CD4-positive, alpha-beta T cell treated with Interferon alpha-2 for 1 hour (primary cell): ENCODE data around the gene BMP8B.
"Not testable (repeated sequence)": the region's sequence is repeated elsewhere in the genome, so short reads cannot be mapped to it uniquely, and the experiment has no call there.

ENCODE experiments used
- DNase-seq, 2 donors: peaks; one replicate each; pipeline ENCODE4 v3.0.0-alpha.2; 2020 to 2022

The BMP8B gene

GRCh38 chr1:39777896-39778295, 10.8 kb downstream of the BMP8B start:
- not testable (repeated sequence) for DNase-seq

GRCh38 chr1:39777306-39777705, 11.4 kb downstream of the BMP8B start:
- DNase-seq: no peak

- DNase-seq: no peak
Measured at GRCh38 chr1:39776886-39777285, 11.8 kb downstream of the BMP8B start.

GRCh38 chr1:39776400-39776713, 12.3 kb downstream of the BMP8B start:
- no peak for DNase-seq

GRCh38 chr1:39775676-39776399, 12.8 kb downstream of the BMP8B start:
- DNase-seq: not testable (repeated sequence)

- not testable (repeated sequence) for DNase-seq
Measured at GRCh38 chr1:39775141-39775540, 13.5 kb downstream of the BMP8B start.

- DNase-seq: not testable (repeated sequence)
Measured at GRCh38 chr1:39773369-39773979, 15.2 kb downstream of the BMP8B start.

GRCh38 chr1:39771022-39771532, 17.6 kb downstream of the BMP8B start, which contains the start of gene OXCT2:
Gene OXCT2, minus strand, starts transcription at chr1:39771348. Its CDS starts 93 bp downstream, at chr1:39771255.
- DNase-seq: not testable (repeated sequence)

- peak in 1 of 2 donors; percentile 19 for DNase-seq
Measured at GRCh38 chr1:39770100-39771021, 18.3 kb downstream of the BMP8B start.

GRCh38 chr1:39769502-39769901, 19.2 kb downstream of the BMP8B start:
- not testable (repeated sequence) for DNase-seq

- DNase-seq: not testable (repeated sequence)
Measured at GRCh38 chr1:39766466-39766865, 22.2 kb downstream of the BMP8B start.

- not testable (repeated sequence) for DNase-seq
Measured at GRCh38 chr1:39764512-39764911, 24.2 kb downstream of the BMP8B start.

- DNase-seq: not testable (repeated sequence)
Measured at GRCh38 chr1:39763619-39764374, 24.9 kb downstream of the BMP8B start.

- no peak for DNase-seq
Measured at GRCh38 chr1:39762550-39763540, 25.8 kb downstream of the BMP8B start.

GRCh38 chr1:39761557-39762260, 27.0 kb downstream of the BMP8B start:
- no peak for DNase-seq

GRCh38 chr1:39761016-39761415, 27.6 kb downstream of the BMP8B start:
- no peak for DNase-seq

- DNase-seq: no peak
Measured at GRCh38 chr1:39760074-39761008, 28.3 kb downstream of the BMP8B start.

GRCh38 chr1:39759436-39759726, 29.3 kb downstream of the BMP8B start:
- DNase-seq: no peak
